DLD1 (cell line): ENCODE results near the gene HOXB6.

ENCODE experiments used
- in situ Hi-C: cut with HindIII; loops from 2 replicates; pipeline ENCODE4 v1.10.0; 2017; ENCODE audit warnings: low sequenced_read_pairs

The HOXB6 gene

DNA sequence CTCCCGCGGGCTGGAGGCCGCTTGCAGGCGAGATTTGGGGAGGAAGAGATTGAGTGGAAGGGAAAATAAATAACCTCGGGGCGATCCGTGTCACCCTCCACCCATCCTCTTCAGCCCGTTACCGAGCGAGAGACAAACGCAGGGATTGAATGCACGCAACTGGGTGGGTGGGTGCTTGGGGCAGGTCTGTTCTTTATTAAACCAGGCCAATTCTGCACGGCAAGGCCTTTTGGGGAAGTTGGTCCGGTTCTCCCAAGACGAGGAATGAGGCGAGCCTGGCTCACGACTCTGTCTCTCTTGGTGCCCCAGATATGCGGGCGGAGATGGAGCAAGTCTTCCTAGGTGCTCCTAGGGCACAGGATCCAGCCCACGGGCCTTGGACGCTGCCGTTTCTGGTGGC, 6.4 kb upstream of the HOXB6 start:
- in situ Hi-C loops, result no loop called here

GRCh38 chr17:48610282-48611211, 5.8 kb upstream of the HOXB6 start, which contains the start of gene HOXB7:
Gene HOXB7 (minus strand): TSS chr17:48611017. CDS start chr17:48610918, 99 bp downstream.
- in situ Hi-C loops, result no loop called here

DNA sequence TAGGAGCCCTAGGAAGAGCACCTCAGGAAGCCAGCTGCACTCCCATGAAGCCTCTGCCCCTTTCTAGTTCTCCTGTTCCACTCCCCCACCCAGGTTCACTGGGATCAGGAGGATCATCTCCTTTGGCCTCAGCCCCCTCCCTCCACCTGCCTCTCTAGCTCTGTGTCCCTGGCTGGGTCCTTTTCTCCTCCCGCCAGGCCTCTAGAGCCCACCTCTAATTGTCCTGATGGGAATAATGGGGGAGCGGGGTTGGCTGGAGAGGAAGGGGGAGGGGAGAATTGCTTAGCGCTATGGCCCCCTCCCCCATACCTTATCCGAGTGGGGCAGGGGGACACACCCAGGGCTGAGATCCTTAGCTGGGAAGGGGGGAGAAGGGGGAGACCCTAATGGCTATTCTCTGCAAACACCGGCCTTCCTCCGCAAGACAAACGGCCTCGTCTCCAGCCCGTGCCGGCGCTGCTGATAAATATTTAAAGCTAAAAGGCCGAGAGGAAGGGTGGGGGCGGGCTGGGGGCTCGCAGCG, 5.0 kb upstream of the HOXB6 start:
- in situ Hi-C loops, result no loop called here

DNA sequence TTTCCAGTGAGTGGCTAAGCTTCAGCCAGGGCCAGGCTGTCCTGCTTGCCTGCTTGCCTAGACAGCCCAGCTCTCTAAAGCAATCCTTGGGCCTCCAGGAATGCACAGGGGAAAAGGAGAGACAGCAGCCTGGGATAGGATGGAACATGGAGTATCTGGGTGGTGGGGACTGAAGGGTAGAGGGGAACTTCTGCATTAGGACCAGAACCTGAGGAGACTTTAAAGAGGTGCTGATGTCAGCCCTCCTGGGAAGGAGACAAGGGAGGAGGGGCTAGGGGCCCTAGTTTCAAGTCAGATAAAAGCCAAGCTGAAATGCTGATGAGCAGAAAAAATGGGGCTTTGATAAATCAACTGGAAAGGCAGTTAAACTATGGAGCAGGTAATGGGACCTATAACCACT, 4.2 kb upstream of the HOXB6 start:
- in situ Hi-C loops, result no loop called here

DNA sequence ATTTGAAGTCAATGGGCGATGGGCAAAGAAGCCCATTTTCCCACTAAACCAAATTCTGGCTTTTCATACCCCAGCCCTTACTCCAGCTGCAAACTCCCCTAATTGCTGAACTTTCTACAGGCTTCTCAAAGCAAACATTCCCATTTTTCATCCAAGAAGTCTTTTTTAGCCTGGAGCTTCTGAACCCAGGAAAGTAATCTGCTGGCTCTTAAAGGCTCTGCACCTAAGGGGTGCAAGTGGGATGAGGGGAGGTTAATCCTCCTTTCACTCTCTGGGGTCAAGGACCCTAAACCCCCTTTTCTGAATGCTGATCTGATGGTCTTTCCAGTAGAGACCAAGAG, 3.7 kb upstream of the HOXB6 start:
- in situ Hi-C loops, result no loop called here

DNA sequence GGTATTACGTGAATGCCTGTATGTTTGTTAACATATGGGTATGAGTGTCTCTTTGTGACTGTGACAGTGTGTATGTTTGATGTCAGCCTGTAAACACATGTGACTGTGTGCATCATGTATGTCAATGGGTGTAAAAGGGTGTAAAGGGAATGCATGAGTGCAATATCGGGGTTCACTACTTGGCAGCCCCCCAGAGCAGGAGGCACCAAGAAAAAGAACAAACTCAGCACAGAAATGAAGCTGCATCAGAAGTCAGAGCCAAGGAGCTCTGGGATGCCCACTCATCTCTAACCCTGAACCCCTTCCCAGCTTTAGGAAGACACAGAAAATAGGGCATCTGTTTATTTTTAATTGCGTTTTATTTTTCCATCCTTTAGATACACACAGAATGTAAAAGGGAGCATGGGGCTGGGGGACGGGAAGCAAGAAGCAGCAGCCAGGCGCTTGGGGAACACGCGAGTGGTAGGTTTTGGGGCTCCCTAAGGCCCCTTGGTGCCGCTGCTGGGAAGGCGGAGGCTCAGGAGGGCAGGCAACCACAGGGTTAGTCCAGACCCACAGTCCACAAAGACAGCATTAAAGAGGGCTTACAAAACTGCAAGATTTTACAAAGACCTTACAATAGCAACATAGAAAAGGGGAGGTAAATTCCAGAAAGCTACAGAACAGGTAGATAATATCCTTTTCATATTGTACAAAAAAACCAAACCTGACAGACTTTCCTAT, 2.3 kb upstream of the HOXB6 start:
- in situ Hi-C loops, result no loop called here

- in situ Hi-C loops, result no loop called here
These were observed 1.5 kb upstream of the HOXB6 start for GRCh38 chr17:48605991-48606891.

DNA sequence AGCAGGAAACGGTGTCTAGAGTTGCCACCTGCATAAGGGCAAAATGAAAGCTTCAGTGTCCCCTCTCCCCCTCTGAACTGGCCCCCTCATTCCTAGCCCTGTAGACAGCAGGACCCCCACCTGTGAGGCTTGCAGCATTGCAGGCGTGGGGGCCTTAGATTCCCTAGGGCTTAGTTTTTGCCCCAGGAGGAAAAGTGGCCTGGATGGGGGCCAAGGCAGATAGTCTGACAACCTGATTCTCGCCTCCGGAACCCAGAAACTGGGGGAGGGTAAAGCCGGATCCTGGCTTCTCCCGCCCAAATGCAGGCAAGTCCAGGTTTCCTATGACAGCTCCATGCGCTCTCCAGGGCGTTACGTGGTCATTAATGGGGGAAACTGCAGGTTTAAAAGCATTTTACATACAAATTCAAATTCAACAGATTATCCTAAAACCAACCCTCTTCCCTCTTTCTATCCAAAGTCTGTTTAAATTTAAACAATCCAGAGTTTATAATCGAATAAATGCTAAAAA, 678 bp upstream of the HOXB6 start:
- in situ Hi-C loops, result no loop called here

GRCh38 chr17:48603959-48604769, 622 bp downstream of the HOXB6 start:
- in situ Hi-C loops, result no loop called here

DNA sequence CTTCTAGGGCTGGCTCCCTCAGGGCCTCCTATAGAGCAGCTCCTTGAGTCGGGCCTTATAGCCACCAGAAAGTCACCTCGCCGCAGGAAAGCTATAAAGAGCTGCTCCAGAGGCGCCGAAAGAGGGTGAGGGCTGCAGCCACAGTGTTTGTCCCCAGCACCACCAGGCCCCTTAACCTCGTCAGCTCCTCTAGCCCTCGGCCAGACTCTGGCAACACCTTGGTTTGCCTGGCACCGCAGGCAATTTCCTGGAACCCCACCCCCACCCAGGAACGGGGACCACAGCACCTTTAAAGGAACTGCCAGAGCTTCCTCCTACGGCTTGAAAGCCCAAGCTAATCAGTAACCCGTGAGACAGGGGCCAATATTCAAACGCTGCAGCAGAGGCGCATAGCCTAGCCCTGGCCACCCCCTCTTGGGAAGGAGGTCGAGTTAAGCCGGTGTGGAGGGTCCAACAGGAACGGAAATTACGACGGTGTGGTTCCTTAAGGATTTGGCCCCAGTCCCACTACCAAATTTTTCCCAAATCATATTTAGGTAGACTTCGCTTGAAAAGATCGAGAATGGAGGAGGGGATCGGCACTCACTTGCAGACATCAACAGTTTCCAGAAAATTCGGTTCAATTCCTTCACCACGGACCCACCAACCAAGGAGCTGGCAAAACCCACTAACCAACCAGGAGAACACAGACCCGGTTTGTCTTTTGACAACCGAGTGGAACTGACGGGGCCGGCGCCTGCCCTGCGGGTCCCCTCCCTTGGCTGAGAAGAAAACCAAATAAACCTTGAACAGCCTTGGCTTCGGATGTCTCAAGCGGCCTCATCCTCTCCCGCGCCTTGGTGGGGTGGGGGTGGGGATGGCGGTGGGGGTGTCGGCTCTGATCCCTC, 3.0 kb downstream of the HOXB6 start:
- in situ Hi-C loops, result no loop called here

GRCh38 chr17:48601207-48601538, 3.6 kb downstream of the HOXB6 start:
- in situ Hi-C loops, result no loop called here

- in situ Hi-C loops, result no loop called here
These were observed 4.3 kb downstream of the HOXB6 start for GRCh38 chr17:48600244-48601098.

DNA sequence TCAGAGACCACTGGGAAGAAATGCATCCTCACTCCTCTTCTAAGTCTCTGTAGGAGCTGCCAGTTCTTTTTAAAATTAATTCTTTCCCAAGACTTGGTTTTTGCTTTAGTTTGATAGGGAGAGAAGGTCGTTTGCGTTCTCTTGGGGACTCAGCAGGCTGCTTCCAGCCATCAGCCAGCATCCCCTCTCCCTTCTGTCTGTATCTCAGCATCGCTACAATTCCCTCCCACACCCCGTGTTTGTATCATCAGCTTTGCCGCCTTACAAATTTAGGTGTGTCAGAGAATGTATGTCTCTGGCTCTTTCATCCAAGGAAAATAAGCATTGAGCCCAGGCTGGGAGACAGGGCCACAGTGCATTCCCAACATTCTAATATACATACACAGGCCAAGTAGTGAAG, 5.4 kb downstream of the HOXB6 start:
- in situ Hi-C loops, result no loop called here

DNA sequence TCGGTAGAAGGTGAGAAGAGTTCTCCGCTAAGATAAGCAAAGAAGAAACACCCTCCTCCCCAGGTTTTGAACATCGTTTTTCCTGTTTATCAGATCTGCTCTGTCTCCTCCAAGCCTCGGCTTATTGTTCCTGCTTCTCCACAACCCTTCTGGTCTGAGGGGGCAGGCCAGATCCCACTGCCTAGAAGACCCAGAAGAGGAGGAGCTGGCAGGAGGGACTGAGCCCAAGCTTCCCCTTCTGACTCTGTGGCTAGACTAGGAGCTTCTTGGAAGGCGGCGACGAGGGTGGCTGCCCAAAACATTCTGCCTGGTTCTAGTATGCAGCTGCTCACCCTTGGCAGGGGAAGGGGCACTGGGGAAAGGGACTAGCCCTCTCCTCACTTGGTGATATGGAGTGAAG, 6.0 kb downstream of the HOXB6 start:
- in situ Hi-C loops, result no loop called here

GRCh38 chr17:48597778-48598631, 6.8 kb downstream of the HOXB6 start:
- in situ Hi-C loops, result no loop called here

DNA sequence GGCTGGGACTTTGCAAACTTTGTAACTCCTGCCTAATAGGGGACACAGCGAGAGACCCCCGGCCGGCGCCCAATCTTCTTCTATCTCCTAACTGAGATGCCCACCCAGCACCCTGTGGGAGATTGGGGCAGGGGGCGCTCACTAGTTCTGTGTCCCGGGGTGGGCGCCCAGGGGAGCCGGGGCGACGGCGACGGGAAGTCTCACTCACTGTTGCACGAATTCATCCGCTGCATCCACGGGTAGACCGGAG, 7.3 kb downstream of the HOXB6 start:
- in situ Hi-C loops, result no loop called here

DNA sequence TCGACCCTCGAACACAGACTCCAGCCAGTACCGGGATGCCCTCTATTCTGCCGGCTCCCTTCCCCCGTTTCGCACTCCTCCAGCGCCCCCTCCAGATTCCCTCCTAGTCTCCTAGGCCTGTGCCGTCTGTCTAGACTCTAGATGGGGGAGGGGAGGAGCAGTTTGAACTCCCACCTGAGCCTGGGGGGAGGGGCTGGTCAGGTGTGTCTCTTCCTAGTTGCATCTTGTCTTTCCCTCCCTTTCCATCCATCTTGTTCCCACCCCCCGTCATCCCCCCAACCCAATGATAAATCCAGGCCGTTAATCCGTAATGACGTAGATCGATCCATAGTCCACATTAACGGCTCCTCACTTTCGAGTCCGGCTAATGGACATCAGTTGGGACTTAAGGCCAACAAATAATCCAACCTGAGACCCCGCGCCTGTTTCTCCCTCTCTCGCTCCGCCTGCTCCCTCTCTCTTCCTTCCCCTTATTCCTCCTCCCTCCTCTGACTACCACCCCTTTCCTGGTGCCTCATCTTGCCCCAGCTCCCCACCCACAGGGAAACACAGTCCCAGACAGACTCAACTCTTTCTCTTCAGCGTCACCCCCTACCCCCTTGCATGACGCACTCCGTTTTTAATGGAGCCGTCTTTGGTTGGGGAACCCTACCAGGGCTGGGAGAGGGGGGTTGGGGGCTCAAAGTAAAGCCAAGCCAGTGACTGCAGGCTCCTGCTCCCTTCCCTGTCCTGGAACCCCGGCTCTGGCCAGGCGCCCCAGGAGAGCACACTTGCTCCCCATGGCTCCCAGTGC, 7.9 kb downstream of the HOXB6 start:
- in situ Hi-C loops, result no loop called here
